Measurements from ENCODE around the gene TCFL5.

TCFL5 gene

GRCh38 chr20:62861726-62862336 is at the start of gene TCFL5:
TCFL5 (minus strand) TSS chr20:62861822; CDS start chr20:62861670, 152 bp downstream.
- DNase-seq (ENCODE audit: low read depth) = peak; percentile 87

GRCh38 chr20:62910777-62911497 is 49.3 kb upstream of the TCFL5 start:
- DNase-seq (ENCODE audit: low read depth) = no peak

GRCh38 chr20:62910217-62910766 is 48.7 kb upstream of the TCFL5 start:
- DNase-seq (ENCODE audit: low read depth) = no peak

GRCh38 chr20:62908971-62909791 is 47.6 kb upstream of the TCFL5 start:
- no peak for DNase-seq (ENCODE audit: low read depth)

- no peak for DNase-seq (ENCODE audit: low read depth)
Observed at GRCh38 chr20:62907384-62908317, 46.0 kb upstream of the TCFL5 start.

GRCh38 chr20:62906647-62907375 is 45.2 kb upstream of the TCFL5 start:
- DNase-seq (ENCODE audit: low read depth) = no peak

GRCh38 chr20:62906209-62906608 is 44.6 kb upstream of the TCFL5 start:
- no peak for DNase-seq (ENCODE audit: low read depth)

- DNase-seq (ENCODE audit: low read depth) = no peak
Observed at GRCh38 chr20:62905536-62906117, 44.0 kb upstream of the TCFL5 start.

- no peak for DNase-seq (ENCODE audit: low read depth)
Observed at GRCh38 chr20:62902926-62903615, 41.4 kb upstream of the TCFL5 start.

GRCh38 chr20:62901891-62902290 is 40.3 kb upstream of the TCFL5 start:
- no peak for DNase-seq (ENCODE audit: low read depth)

GRCh38 chr20:62900692-62901584 is 39.3 kb upstream of the TCFL5 start:
- DNase-seq (ENCODE audit: low read depth) = no peak

- peak; percentile 53 for DNase-seq (ENCODE audit: low read depth)
Observed at GRCh38 chr20:62900052-62900691, 38.5 kb upstream of the TCFL5 start.

- DNase-seq (ENCODE audit: low read depth) = no peak
Observed at GRCh38 chr20:62899633-62900051, 38.0 kb upstream of the TCFL5 start.

GRCh38 chr20:62898970-62899632 is 37.5 kb upstream of the TCFL5 start:
- no peak for DNase-seq (ENCODE audit: low read depth)

GRCh38 chr20:62898093-62898964 is 36.7 kb upstream of the TCFL5 start:
- DNase-seq (ENCODE audit: low read depth) = no peak

GRCh38 chr20:62897666-62898065 is 36.0 kb upstream of the TCFL5 start:
- no peak for DNase-seq (ENCODE audit: low read depth)

GRCh38 chr20:62896526-62896925 is 34.9 kb upstream of the TCFL5 start:
- no peak for DNase-seq (ENCODE audit: low read depth)

Data from stimulated activated CD8-positive, alpha-beta memory T cell treated with anti-CD3 and anti-CD28 coated beads, Interleukin-12 subunit alpha, Interleukin-12 subunit beta, amount 100 ng/mL, for 1 hour (primary cell).